Colonic mucosa (tissue), 4 donors: Measurements from ENCODE around the gene CARNS1. TPM values are rescaled to one million over a fixed set of nuclear protein-coding genes. Genes with fewer than 3 reads are reported as not detected.

Experiments used
- DNase-seq: peaks from one replicate; pipeline ENCODE4 v3.0.0-alpha.2; 2020
- H3K27ac ChIP-seq: fragments of 200-600 bp; one replicate; pipeline ENCODE4 v1.8.0; 2021
- H3K27me3 ChIP-seq: fragments of 200-600 bp; one replicate; pipeline ENCODE4 v1.8.0; 2021
- H3K36me3 ChIP-seq: fragments of 200-600 bp; one replicate; pipeline ENCODE4 v1.8.0; 2021
- H3K4me1 ChIP-seq: fragments of 200-600 bp; one replicate; pipeline ENCODE4 v1.8.0; 2021; ENCODE audit warnings: mild to moderate bottlenecking
- H3K4me3 ChIP-seq: fragments of 200-600 bp; one replicate; pipeline ENCODE4 v1.8.0; 2021
- H3K9ac ChIP-seq, 2 donors: one replicate each; pipeline ENCODE4 v1.7.0; 2013; ENCODE audit warnings: control low read depth in 2 of 2, low read depth in 2 of 2, low read length in 2 of 2
- H3K9me3 ChIP-seq: fragments of 200-600 bp; one replicate; pipeline ENCODE4 v1.8.0; 2021
- intact Hi-C: fragments of 100-400 bp; cut with DNase I; formaldehyde crosslinking; loops from one replicate; pipeline ENCODE4 v1.14.1; 2022
- total RNA-seq, 2 donors: library from RNA; stranded (reverse); fragmentation: NEBNext Ultra II Directional in 1 of 2; extraction: Animal tissue kit (Norgen Biotek cat#: 25700) in 1 of 2; gene quantifications; one replicate each; pipeline ENCODE4 v1.2.1, GENCODE V29; 2021
- TF ChIP-seq, protein P1 (sequence below): fragments of 200-600 bp; IDR thresholded peaks from one replicate; pipeline ENCODE4 v1.8.0; 2022; ENCODE audit warnings: antibody characterized with exemption, mild to moderate bottlenecking
- donor health status: healthy.
- donor health status: DM: no; HTN: no; CAD: no.
- donor health status: DM: no; HTN: no; CAD: no.

CARNS1 gene
- total RNA-seq, 2 donors from 2014 or later, result 0.20 to 0.32 TPM

DNA sequence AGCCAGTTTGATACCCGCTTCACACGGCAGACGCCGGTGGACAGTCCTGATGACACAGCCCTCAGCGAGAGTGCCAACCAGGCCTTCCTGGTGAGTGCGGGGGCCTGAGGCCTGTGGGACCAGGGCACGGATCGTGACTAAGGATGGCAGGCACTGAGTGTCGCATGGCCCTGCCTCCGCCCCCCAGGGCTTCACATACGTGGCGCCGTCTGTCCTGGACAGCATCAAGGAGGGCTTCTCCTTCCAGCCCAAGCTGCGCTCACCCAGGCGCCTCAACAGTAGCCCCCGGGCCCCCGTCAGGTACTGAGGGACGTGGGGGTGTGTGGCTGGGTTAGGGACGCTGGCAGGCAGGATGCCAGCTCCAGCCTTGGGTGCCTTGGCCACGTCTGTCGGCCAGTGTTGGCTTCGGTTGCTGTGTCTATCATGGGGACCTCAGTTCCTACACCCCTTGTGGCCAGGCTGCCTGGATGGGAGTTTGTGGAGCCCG is 19.0 kb downstream of the CARNS1 start:
- DNase-seq, result no peak
- Histone ChIP-seq H3K4me3 (no peak overlapping the region), H3K36me3 (peaks cover 12% of the 10 kb centered on the region), H3K9me3 (no peaks in the 10 kb centered on the region), H3K4me1 (peaks cover 3% of the 10 kb centered on the region), H3K27ac (no peak overlapping the region), H3K27me3 (no peaks in the 10 kb centered on the region), H3K9ac (peak overlapping the region in 1 of 2 donors; percentile 35)
- TF ChIP-seq, protein P1, sequence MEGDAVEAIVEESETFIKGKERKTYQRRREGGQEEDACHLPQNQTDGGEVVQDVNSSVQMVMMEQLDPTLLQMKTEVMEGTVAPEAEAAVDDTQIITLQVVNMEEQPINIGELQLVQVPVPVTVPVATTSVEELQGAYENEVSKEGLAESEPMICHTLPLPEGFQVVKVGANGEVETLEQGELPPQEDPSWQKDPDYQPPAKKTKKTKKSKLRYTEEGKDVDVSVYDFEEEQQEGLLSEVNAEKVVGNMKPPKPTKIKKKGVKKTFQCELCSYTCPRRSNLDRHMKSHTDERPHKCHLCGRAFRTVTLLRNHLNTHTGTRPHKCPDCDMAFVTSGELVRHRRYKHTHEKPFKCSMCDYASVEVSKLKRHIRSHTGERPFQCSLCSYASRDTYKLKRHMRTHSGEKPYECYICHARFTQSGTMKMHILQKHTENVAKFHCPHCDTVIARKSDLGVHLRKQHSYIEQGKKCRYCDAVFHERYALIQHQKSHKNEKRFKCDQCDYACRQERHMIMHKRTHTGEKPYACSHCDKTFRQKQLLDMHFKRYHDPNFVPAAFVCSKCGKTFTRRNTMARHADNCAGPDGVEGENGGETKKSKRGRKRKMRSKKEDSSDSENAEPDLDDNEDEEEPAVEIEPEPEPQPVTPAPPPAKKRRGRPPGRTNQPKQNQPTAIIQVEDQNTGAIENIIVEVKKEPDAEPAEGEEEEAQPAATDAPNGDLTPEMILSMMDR, result no peak
- intact Hi-C loops, result no loop called here

- Histone ChIP-seq H3K9me3 (no peaks in the 10 kb centered on the region), H3K4me3 (peak overlapping the region; percentile 13), H3K4me1 (no peaks in the 10 kb centered on the region), H3K9ac (peak overlapping the region in 1 of 2 donors; percentile 24), H3K27ac (no peak overlapping the region), H3K36me3 (peaks cover 12% of the 10 kb centered on the region), H3K27me3 (no peaks in the 10 kb centered on the region)
- intact Hi-C loops, result no loop called here
- no peak for DNase-seq
- TF ChIP-seq, protein P1, result no peak
These were observed 19.7 kb downstream of the CARNS1 start for GRCh38 chr11:67435031-67435726.

GRCh38 chr11:67435727-67436458 is 20.4 kb downstream of the CARNS1 start:
- Histone ChIP-seq H3K4me3 (peak overlapping the region; percentile 13), H3K27ac (no peak overlapping the region), H3K27me3 (no peaks in the 10 kb centered on the region), H3K4me1 (no peaks in the 10 kb centered on the region), H3K36me3 (peaks cover 12% of the 10 kb centered on the region), H3K9ac (peak overlapping the region; percentile 26 to 35), H3K9me3 (no peaks in the 10 kb centered on the region)
- no peak for DNase-seq
- TF ChIP-seq, protein P1, result no peak
- intact Hi-C loops, result no loop called here

- no peak for DNase-seq
- H3K9me3 ChIP-seq, result no peaks in the 10 kb centered on the region
- peaks cover 12% of the 10 kb centered on the region for H3K36me3 ChIP-seq
- peak overlapping the region; percentile 24 for H3K4me3 ChIP-seq
- H3K9ac ChIP-seq, result peak overlapping the region; percentile 26 to 50
- intact Hi-C loops, result no loop called here
- peak overlapping the region; percentile 56 for H3K27ac ChIP-seq
- H3K4me1 ChIP-seq, result no peaks in the 10 kb centered on the region
- TF ChIP-seq, protein P1, result no peak
- no peaks in the 10 kb centered on the region for H3K27me3 ChIP-seq
These were observed 21.1 kb downstream of the CARNS1 start for GRCh38 chr11:67436459-67437081.

DNA sequence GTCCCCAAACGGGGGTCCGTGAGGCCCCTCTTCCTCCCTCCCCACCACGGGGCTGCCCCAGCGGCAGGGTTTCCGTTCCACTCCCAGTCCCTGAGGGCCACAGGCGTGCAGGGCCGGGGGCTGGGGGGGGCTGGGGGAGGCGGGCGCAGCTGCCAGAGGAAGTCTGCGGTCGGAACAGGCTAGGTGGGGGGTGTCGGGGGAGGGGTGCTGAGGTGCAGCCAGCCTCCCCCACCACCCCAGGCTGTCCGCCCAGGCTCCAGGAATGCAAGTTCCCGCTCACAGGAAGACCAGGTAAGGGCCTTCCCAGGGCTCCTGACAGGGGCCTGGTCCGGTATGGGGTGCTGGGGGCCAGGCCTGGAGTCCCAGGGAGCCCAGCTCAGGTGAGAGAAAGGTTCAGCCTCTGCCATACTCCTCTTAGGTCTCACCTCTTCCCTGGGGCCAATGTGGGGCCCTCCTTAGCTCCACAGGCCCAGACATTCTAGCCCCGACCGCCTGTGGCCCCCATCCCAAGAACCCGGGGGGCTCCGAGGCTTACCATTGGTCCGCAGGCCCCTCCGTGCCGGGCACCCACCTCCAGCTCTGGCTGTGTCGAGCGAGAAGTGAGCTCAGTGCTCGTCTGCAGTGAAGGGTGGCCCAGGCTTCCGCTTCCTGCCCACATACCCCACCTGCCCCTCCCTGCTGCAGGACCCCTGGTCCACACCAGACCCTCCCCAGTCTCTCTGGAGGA is 21.8 kb downstream of the CARNS1 start, which contains the start of gene PTPRCAP:
PTPRCAP (minus strand) TSS at position 601 of the 727 bp plus-strand sequence; CDS start at position 538, 63 bp downstream.
- peaks cover 6% of the 10 kb centered on the region for H3K4me1 ChIP-seq
- peaks cover 12% of the 10 kb centered on the region for H3K36me3 ChIP-seq
- peak within 1 kb of the TSS; percentile 24 for H3K4me3 ChIP-seq
- no peaks in the 10 kb centered on the region for H3K27me3 ChIP-seq
- intact Hi-C loops, result no loop called here
- peak within 1 kb of the TSS; percentile 56 for H3K27ac ChIP-seq
- no peak for DNase-seq
- TF ChIP-seq, protein P1, result no peak
- no peaks in the 10 kb centered on the region for H3K9me3 ChIP-seq
- peak within 1 kb of the TSS; percentile 55 to 56 for H3K9ac ChIP-seq
